Stimulated activated CD8-positive, alpha-beta memory T cell treated with anti-CD3 and anti-CD28 coated beads, Interleukin-4, amount 100 ng/mL, for 48 hours (primary cell): ENCODE data around the gene WSB2.
A peak's percentile ranks its signal among the peaks of the same experiment; 100 is the strongest.

Experiments used
- DNase-seq: peaks from one replicate; pipeline ENCODE4 v3.0.0-alpha.2; 2020

WSB2 gene

DNA sequence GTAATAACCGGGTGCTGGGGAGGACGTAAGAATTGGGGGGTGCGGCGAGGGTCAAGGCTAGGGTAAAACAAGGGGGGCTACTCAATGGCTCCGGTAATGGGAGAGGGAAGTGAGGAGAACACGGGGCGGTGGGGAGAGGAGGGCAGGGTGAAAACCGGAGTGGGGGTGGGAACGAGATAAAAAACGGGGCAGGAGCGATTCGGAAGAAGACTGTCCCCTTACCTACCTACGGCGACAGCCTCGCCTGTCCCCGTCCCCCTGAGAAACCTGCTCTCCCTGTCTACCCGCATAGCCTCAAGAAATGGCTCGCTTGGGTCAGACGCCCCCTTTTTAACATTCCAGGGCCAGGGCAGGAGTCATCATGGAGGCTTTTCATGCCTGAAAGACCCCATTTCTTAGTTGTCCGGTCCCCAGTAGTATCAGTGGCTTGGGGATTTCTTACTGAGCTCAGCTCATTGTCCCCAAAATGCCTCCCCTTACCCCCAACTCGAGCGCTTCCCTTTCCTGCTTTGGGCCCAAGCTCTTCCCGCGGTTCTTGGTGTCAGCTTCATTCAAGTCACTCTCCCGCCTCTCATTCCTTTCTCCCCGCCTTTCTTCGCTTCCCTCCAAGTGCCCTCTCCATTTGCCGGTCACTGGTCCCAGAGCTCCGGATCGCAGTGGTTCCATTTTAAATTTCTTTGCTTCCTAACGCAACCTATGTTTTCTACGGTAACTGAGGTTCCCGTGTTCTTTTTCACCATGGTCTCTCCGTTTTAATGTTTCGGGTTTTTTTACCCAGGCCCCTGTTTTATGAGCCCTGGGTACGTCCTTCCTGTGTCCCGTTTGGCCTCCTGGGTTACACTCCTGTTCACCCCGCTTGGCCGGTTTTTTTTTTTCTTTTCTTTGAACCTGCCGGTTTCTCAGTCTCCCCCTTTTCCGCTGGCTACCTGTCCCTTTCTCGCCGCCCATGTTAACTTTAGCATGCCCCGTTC, 1.2 kb upstream of the WSB2 start:
- peak; percentile 49 for DNase-seq

DNA sequence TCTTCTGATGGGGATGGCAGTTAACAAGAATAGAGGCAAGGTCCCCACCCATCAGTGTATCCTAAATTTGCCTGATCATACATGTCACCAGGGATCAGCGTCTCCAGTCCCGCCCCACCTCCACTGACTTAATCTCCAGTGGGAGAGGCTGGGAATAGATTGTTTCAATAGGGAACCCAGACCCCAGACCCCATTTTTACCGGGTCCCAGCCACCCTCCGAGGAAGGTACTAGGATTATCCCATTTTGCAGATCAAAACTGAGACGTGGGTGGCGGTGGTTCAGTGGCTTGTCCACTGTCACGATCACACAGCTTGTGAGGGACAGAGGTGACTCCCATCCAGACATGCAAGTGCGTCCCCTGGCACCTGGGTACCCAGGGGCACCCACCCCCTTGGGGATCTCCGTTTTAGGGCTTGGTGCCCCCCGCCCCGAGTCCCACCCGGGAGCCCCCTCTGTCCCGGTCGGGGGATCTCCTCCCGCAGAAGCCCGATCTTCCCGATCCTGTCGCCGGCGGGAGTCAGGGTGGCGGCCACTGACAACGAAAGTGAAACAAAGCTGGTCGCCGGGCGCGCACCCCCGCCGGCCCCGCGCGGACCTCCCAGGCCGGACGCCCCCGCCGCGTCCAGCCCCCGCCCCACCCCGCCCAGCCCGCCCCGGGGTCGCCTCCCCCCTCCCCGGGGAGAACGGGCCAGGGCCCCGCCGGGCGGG, 523 bp downstream of the WSB2 start:
- DNase-seq, result peak; percentile 50

DNA sequence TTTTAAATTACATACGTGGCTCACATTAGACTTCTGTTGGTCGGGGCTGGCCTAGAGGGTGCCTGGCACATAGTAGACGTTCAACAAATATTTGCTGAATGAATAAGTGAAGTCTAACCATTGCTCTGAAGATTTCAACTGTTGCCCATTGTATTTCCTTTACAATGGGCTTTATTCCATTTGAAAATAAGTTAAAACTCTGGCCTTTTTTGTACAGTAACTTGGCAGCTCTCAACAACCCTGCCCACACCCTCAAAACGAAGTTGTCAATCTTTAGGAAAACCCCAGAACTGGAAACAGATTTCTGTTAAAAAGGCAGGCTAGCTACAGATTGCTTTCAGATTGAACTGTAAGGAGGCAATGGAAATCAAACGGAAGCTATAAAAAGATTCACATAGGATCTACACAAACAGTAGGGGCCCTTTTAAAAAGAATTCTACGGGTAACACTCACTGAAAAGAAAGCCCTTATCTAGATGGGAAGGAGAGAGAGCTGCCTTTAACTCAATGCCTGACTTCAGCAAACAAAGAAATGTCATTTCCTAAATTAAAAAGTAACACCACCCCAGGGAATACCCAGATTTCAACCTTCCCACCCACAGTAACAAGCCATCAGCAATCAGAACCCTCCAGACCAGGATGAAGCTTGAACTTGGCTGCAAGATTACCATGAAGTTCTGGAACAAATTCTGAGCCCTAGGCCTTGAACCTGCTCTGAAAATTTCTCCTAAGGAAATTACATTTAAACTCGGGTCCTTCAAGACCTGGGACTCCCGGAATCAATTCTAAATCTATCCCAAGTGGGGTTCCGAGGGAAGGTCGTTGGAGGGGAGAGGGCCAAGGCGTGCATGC, 1.4 kb downstream of the WSB2 start:
- no peak for DNase-seq

DNA sequence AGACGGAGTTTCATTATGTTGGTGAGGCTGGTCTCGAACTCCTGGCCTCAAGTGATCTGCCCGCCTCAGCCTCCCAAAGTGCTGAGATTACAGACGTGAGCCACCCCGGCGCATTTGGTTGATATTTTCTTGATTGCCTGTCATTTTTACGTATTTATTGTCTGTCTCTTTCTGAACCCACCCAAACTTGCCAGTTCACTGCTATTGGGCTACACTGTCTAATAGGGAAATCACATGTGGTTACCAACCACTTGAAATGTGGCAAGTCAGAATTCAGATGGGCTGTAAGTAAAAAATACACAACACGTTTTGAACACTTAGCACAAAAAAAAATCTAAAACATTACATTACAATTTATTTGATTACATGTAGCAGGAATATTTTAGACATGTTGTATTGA, 2.1 kb downstream of the WSB2 start:
- DNase-seq, result no peak

DNA sequence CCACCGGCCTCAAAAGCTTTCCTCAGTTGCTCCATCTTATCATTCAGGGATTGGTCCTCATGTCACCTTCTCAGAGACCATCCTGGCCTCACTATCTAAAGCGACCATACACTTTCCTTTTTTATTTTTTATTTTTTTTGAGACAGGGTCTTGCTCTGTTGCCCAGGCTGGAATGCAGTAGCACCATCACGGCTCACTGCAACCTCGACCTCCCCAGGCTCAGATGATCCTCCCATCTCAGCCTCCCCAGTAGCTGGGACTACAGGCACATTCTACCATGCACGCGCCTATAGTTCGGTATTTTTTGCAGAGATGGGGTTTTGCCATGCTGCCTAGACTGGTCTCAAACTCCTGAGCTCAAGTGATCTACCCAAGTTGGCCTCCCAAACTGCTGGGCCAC, 2.8 kb downstream of the WSB2 start:
- no peak for DNase-seq

DNA sequence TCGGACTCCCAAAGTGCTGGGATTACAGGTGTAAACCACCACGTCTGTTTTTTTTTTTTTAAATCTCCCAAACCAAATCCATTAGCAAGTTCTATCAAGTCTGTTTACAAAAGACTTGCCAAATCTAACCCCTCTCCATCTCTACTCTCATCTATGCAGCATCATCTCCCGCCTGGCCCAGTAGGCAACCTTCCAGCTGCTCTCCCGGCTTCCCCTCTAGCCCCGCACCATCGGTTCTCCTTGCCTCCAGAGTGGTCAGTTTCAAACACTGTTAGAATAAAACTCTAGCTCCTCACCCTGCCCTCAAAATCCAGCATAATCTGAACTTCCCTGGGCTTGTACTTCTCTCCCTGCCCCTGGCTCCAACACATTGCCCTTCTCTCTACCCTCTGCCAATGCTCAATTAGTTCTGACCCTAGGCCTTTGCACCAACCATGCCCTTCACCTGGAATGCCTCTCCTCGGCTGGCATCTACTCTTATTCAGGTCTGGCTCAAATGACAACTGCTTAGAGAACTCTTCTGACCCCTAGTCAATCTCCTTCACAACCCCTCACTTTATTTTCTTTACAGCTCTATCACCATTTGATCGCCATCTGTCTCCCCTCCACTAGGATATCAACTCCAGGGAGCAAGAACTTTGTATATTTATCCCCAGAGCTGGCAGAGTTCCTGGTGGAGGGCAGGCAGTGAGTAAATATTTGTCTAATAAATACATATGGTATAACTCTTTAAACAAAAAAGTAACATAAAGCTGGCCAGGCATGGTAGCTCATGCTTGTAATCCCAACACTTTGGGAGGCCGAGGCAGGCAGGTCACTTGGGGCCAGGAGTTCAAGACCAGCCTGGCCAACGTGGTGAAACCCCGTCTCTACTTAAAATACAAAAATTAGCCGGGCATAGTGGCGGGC, 4.9 kb downstream of the WSB2 start:
- DNase-seq, result no peak

DNA sequence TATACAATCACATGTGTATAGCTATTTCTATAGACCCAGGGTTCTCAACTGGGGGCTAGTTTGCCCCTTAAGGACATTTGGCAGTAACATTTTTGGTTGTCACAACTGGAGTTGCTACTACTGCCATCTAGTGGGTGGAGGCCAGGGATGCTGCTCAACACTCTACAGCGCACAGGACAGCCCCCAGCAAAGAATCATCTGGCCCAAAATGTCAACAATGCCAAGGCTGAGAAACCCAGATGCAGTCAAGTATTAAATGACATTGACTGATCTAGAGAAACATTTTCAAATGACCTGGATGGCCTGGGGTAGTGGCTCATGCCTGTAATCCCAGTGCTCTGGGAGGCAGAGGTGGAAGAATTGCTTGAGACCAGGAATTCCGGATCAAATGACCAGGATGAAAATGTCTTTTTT, 5.8 kb downstream of the WSB2 start:
- peak; percentile 84 for DNase-seq

DNA sequence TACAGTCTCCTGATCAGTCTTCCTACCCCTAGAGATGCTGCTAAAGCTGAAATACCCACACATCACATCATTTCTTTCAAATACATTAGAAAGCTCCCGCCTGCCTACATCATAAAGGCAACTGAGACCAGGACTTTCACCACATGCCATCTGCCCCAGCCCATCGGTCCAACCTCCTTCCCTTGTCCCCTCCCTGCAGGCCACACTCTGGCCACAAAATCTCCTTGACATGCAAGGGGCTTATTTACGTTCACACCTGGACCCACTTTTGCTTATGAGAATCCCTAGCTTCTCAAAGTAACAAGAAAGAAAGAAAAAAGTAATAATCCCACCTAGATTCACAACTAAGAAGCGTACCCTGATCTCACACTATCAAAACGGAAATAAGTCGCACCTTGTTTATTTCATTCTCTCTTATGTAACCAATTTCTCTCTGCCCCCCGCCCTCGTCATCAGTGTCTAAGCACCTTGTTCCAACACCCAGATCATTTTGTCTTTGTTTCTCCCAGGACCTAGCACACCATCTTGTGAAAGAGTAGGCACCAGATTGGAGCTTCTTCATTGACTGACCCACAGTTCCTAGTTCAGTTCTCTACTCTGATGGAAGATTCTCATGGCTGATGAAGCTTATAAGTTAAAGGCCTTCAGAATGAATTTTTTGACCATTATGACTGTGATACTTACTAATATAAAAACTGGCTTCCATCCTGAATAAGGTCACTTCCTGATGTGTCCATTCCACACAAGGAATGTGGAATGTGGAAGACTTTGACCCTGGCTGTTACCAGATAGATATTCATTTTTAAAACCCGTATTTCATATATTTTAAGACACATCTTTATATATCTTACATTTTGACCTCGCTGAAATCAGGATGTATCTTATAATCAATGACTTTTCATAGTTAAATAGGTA, 7.7 kb downstream of the WSB2 start:
- DNase-seq, result no peak

DNA sequence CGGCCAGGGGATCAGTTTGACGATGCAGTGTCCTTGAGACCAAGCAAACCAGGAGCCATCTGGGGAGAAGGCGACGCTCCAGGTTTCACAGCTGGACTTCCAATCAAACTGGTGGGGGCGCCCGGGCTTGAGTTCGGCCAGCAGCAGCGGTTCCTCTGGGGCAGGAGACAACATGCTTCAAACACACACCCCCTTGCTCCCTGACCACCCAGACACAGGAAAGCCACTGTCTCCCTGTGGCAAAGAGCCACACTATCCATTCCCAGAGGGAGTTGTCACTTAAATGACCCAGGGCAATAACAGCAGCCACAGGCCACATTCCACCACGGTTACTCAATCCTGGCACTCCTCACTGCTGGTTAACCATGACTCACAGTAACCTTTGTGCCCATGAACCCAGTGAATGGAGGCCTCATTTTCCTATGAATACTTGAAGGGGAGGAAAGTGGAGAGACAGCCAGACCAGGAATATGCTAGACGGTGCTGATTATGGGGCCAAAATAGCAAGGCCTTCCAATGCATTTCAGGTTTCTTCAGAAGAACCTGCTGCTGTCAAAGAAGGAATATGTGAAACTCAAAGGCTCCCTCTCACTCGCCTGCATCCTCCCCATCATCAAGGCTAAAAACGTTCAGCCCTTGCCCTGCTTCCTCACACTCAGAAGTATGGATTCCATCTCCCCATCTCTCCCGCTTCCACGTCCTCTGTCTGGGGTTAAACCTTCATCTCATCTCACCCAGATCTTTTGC, 8.5 kb downstream of the WSB2 start:
- DNase-seq, result peak; percentile 67

DNA sequence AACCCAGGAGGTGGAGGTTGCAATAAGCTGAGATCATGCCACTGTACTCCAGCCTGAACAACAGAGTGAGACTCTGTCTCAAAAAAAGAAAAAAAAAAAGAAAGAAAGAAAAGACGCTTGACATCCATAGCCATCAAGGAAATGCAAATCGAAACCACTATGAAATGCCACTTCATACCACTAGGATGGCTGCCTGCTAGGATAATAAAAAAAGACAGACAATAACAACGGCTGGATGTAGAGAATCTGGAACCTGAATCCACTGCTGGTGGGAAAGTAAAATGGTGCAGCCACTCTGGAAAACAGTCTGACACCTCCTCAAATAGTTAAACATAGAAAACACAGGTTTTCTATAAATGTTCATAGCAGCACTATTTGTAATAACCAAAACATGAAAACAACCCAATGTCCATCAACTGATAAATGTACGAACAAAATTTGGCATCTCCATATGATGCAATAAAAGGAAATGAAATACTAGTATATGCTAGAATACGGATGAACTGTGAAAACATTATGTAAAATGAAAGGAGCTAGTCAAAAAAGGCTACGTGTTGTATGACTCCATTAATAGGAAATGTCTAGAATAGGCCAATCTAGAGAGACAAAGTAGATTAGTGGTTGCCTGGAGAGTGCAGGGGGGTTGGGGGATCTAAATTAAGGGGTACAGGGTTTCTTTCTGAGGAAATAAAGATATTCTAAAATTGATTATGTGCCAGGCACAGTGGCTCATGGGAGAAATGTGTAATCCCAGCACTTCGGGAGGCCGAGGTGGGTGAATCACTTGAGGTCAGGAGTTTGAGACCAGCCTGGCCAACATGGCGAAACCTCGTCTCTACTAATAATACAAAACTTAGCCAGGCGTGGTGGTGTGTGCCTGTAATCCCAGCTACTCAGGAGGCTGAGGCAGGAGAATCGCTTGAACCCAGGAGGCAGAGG, 9.7 kb downstream of the WSB2 start:
- peak; percentile 51 for DNase-seq

DNA sequence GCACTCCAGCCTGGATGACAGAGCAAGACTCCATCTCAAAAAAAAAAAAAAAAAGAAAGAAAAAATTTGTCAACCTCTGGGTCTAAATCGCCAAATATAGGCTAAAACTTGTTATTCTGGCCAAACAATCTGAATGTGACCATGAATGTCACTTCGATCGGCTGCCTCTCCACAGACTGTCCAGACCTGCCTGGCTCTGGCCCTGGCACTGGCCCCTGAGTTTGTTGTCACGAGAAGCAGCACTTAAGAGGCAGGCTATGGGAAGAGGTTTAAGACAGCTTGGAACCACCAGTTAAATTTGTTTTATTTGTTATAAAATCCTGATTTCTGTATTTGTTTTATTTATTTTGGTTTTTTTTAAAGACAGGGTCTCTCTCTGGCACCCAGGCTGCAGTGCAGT, 14.5 kb downstream of the WSB2 start:
- no peak for DNase-seq

DNA sequence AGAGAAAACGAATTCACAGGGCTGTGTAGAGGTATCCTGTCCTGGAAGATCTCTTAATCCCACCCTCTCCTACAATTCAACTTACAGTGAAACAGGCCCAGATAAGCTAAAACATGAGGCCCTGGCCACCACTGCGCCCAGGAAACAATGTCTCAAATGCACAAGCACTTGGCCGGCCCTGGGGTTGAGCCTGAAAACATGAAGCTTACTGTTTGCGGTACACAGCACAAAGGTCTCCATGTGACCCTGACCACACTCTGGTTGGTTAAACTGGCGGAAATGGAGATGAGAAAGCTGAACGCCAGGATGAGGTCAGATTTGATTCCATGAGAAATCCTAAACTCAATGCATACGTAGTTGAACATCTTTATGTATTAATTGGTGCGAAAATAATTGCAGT, 16.4 kb downstream of the WSB2 start:
- no peak for DNase-seq

DNA sequence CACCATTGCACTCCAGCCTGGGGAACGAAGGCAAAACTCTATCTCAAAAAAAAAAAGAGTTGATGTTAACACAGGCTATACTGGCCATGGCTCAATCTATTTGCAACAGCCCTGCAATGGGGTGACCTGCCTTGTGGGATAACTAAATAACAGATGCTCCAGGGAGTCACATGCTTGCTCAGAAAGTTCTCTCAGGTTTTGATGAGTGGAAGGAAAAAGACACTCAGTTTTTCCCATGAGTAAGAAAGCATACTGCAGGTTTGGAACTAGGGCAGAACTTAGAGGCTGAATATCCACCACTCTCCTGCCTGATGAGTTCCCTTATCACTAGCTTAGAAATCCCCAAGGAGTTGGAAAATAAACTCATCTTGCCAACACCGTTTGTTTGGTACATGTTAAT, 16.9 kb downstream of the WSB2 start:
- no peak for DNase-seq

DNA sequence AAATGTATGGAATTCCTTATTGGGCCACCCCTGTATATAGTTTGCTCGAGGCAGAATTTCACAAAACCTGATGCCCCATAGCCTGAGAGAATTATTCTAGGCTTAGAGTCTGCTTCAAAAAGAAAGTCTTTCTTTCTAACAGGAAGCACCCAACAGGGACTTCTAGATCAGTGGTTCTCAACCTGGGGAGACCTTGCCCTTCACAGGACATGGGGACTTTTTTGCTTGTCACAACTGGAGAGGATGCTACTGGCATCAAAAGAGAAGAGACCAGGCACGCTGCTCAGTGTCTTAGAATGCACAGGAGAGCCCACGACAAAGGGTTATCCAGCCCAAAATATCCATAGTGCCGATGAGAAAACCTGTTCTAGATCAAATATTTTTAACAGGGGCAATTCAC, 18.9 kb downstream of the WSB2 start:
- no peak for DNase-seq

DNA sequence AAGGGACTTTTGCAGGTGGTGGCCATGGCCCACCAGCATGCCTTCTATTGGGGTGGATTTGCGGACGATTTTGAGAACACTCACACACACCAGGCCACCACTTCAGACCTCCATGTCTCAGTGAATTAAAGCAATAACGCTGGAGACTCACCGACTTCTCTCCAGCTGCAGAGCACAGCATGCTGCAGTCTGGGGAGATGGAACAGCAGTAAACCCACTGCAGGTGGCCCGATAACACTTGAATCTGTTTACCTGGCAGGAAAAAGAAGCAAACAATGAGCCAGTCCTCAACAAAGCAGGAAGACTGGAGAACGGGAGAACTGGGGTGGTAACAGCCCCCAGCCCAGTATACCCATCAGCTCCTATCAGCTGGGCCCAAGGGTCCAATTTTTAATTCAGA, 22.8 kb downstream of the WSB2 start:
- DNase-seq, result no peak

DNA sequence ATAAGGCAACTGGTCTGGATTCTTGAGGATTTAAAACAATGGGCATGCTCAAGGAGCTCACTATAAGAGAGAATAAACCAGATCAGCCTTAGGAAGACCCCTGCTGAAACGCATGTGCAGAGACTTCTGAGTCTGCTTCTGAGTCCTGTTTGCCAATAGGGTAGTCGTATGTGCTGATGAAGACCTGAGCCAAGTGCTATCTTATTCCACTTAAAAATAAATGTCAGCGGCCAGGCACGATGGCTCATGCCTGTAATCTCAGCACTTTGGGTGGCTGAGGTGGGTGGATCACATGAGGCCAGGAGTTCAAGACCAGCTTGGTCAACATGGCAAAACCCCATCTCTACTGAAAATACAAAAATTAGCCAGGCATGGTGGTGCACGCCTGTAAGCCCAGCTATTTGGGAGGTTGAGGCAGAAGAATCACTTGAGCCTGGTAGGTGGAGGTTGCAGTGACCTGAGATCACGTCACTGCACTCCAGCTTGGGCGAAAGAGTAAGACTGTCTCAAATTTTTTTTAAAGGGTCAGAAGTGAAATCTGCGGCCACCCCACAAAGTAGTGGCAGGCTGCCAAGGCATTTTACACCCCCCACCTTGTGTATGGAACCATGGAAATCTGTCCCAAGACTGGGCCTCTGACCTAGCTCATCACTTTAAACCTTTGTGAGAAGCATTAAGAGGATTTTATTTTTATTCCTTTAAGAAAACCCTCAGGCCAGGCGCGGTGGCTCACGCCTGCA, 24.1 kb downstream of the WSB2 start:
- no peak for DNase-seq

DNA sequence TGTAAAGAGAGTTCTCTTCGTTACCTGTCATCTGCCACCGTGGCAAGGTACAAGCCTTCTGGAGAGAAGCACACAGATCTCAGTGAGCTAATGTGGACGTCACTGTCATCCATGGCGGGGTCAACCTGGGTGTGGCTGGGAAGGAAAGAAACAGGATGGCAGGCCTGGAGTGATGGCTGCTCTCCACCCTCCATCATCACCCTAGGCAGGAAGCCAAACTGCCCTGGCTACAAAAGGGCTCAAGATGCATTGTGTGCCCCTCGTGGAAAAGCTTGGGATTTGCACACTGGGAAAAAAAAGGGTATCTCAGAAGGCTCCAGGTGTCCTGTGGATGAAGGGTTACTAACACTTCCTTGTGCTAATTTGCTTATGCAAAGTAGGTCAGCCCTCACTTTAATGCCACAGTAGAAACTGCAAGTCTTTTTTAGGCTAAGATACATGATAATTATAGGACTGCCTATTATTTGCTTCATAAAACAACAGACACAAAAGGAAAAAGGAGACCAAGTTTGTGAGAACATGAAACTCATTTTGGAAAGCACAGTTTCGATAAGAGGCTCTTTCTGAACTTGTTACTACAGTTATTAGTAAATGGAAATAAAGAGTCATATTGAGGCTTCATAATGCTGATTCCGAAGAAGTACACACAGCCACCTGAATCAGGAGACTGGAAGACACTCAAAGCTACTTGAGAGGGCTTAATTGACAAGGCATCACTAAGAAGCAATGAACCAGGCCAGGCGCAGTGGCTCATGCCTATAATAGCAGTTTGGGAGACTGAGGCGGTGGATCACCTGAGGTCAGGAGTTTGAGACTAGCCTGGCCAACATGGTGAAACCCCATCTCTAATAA, 25.6 kb downstream of the WSB2 start:
- peak; percentile 62 for DNase-seq
